ENCODE measurements around the gene OLAH. TPM values are rescaled to one million over a fixed set of nuclear protein-coding genes. Genes with fewer than 3 reads are reported as not detected.
A peak's percentile ranks its signal among the peaks of the same experiment; 100 is the strongest.

OLAH gene
- total RNA-seq, 1 donor from 2014 or later = 0.59 TPM

DNA sequence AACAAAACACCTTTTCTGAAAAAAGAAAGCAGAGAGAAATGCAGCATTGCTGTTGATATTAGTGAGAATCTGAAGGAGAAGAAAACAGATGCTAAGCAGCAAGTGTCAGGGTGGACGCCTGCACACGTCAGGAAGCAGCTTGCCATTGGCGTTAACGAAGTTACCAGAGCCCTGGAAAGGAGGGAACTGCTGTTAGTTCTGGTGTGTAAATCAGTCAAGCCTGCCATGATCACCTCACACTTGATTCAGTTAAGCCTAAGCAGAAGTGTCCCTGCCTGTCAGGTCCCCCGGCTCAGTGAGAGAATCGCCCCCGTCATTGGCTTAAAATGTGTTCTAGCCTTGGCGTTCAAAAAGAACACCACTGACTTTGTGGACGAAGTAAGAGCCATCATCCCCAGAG, 59.8 kb downstream of the OLAH start:
- Mint-ChIP-seq H3K9me3 (ENCODE audit: unreplicated experiment) (no peaks in the 10 kb centered on the region), H3K27ac (ENCODE audit: unreplicated experiment) (no peak overlapping the region), H3K4me3 (ENCODE audit: unreplicated experiment) (no peak overlapping the region), H3K36me3 (ENCODE audit: unreplicated experiment) (peaks cover 24% of the 10 kb centered on the region), H3K27me3 (ENCODE audit: unreplicated experiment) (no peaks in the 10 kb centered on the region), H3K4me1 (ENCODE audit: unreplicated experiment) (peaks cover 19% of the 10 kb centered on the region)
- TF ChIP-seq, protein P1, sequence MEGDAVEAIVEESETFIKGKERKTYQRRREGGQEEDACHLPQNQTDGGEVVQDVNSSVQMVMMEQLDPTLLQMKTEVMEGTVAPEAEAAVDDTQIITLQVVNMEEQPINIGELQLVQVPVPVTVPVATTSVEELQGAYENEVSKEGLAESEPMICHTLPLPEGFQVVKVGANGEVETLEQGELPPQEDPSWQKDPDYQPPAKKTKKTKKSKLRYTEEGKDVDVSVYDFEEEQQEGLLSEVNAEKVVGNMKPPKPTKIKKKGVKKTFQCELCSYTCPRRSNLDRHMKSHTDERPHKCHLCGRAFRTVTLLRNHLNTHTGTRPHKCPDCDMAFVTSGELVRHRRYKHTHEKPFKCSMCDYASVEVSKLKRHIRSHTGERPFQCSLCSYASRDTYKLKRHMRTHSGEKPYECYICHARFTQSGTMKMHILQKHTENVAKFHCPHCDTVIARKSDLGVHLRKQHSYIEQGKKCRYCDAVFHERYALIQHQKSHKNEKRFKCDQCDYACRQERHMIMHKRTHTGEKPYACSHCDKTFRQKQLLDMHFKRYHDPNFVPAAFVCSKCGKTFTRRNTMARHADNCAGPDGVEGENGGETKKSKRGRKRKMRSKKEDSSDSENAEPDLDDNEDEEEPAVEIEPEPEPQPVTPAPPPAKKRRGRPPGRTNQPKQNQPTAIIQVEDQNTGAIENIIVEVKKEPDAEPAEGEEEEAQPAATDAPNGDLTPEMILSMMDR (IDR thresholded peaks at IDR 0.05) = no peak
- DNase-seq (ENCODE audit: extremely low spot score, unreplicated experiment) = no peak

DNA sequence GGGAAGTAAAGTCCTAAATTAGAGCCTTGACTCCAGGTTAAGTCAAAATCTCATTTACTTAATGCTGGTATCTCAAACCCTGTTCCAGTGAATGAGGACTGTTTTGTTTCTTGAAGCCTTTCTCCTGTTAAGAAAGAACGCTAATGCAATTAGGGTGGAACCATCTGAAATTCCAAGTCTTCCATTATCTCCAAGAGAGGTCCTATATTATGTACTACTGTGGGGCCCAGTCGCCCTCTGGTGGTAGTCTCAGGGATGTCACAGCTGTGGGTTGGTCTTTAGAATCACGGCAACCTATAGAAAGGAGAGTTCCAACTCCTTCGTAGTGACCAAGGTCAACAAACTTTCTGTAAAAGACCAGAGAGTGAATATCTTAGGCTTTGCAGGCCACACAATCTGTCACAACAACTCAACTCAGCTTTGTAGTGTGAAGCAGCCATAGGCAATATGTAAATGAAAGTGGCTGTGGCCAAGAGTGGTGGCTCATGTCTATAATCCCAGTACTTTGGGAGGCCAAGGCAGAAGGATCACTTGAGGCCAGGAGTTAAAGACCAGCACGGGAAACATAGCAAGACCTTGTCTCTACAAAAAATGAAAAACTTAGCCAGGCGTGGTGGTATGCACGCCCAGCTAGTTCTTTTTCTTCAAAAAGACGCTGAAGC, 62.7 kb downstream of the OLAH start:
- Mint-ChIP-seq H3K27me3 (ENCODE audit: unreplicated experiment) (no peaks in the 10 kb centered on the region), H3K36me3 (ENCODE audit: unreplicated experiment) (peaks cover 25% of the 10 kb centered on the region), H3K9me3 (ENCODE audit: unreplicated experiment) (no peaks in the 10 kb centered on the region), H3K4me1 (ENCODE audit: unreplicated experiment) (peaks cover 14% of the 10 kb centered on the region), H3K27ac (ENCODE audit: unreplicated experiment) (peak overlapping the region; percentile 72), H3K4me3 (ENCODE audit: unreplicated experiment) (no peak overlapping the region)
- DNase-seq (ENCODE audit: extremely low spot score, unreplicated experiment) = peak; percentile 91
- TF ChIP-seq, protein P1 (IDR thresholded peaks at IDR 0.05) = peak; percentile 96

DNA sequence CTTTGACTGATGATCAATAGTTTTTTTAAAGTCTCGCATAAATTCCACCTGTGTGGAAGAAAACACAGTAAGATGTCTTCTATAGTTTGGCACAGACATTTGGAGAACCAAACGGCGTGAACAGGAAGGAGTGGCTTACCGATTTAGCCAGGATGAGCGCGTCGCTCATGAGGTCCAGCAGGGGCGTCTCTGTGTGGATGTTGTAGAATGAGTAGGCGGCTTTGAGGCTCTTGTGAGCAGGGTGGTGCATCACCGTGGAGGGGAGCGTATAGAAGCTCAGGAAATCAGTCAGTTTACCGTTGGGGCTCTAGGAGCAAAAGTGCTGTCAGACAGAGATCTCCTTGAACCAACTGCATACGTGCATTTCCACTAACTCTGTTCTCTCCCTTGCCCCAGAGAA, 68.9 kb downstream of the OLAH start:
- peaks cover 17% of the 10 kb centered on the region for H3K36me3 Mint-ChIP-seq (ENCODE audit: unreplicated experiment)
- TF ChIP-seq, protein P1 (IDR thresholded peaks at IDR 0.05) = no peak
- DNase-seq (ENCODE audit: extremely low spot score, unreplicated experiment) = no peak
- H3K27ac Mint-ChIP-seq (ENCODE audit: unreplicated experiment) = no peak overlapping the region
- H3K9me3 Mint-ChIP-seq (ENCODE audit: unreplicated experiment) = no peaks in the 10 kb centered on the region
- H3K4me1 Mint-ChIP-seq (ENCODE audit: unreplicated experiment) = peaks cover 5% of the 10 kb centered on the region
- no peaks in the 10 kb centered on the region for H3K27me3 Mint-ChIP-seq (ENCODE audit: unreplicated experiment)
- no peak overlapping the region for H3K4me3 Mint-ChIP-seq (ENCODE audit: unreplicated experiment)

DNA sequence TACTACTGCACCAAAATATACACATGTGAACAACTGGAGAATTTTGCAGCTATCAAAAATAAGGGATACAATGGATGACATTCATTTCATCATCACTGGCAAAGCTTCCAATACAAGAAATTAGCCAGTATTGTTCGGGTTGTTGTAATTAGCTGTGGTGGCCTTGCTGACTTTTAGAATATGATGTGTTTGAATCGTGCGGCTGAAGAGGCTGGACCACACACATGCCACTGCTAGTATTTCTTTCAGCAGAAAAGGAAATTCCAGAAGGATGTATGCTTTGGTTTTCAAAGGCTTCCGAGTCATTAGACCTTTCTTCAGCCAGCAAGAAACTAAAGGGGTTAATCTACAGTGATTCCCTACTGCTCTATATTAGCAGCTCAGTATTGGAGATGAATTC, 70.0 kb downstream of the OLAH start:
- no peak overlapping the region for H3K4me3 Mint-ChIP-seq (ENCODE audit: unreplicated experiment)
- TF ChIP-seq, protein P1 (IDR thresholded peaks at IDR 0.05) = no peak
- H3K27me3 Mint-ChIP-seq (ENCODE audit: unreplicated experiment) = no peaks in the 10 kb centered on the region
- no peak for DNase-seq (ENCODE audit: extremely low spot score, unreplicated experiment)
- H3K4me1 Mint-ChIP-seq (ENCODE audit: unreplicated experiment) = no peaks in the 10 kb centered on the region
- H3K36me3 Mint-ChIP-seq (ENCODE audit: unreplicated experiment) = peaks cover 13% of the 10 kb centered on the region
- no peak overlapping the region for H3K27ac Mint-ChIP-seq (ENCODE audit: unreplicated experiment)
- H3K9me3 Mint-ChIP-seq (ENCODE audit: unreplicated experiment) = no peaks in the 10 kb centered on the region

- Mint-ChIP-seq H3K4me1 (ENCODE audit: unreplicated experiment) (no peaks in the 10 kb centered on the region), H3K36me3 (ENCODE audit: unreplicated experiment) (peaks cover 23% of the 10 kb centered on the region), H3K9me3 (ENCODE audit: unreplicated experiment) (no peaks in the 10 kb centered on the region), H3K27me3 (ENCODE audit: unreplicated experiment) (no peaks in the 10 kb centered on the region), H3K27ac (ENCODE audit: unreplicated experiment) (no peak overlapping the region), H3K4me3 (ENCODE audit: unreplicated experiment) (no peak overlapping the region)
- no peak for DNase-seq (ENCODE audit: extremely low spot score, unreplicated experiment)
- TF ChIP-seq, protein P1 (IDR thresholded peaks at IDR 0.05) = no peak
These were observed 72.5 kb downstream of the OLAH start for GRCh38 chr10:15116225-15116624.

Data from osteocyte (in vitro differentiated cells).